Nephron (organoid): Measurements from ENCODE around the gene ANKRD2.

Experiments
- H3K27ac Mint-ChIP-seq, 3 experiments: 2 replicates each; pipeline ENCODE4 v1.8.0; 2020; ENCODE audit warnings: mixed read lengths in 3 of 3, mild to moderate bottlenecking in 2 of 3, moderate library complexity in 1 of 3
- H3K27me3 Mint-ChIP-seq: 2 replicates; pipeline ENCODE4 v1.8.0; 2021; ENCODE audit warnings: low read depth, mild to moderate bottlenecking, moderate library complexity, mixed read lengths
- H3K36me3 Mint-ChIP-seq: 2 replicates; pipeline ENCODE4 v1.8.0; 2020; ENCODE audit warnings: low read depth, mixed read lengths
- H3K4me1 Mint-ChIP-seq: 2 replicates; pipeline ENCODE4 v1.8.0; 2020; ENCODE audit warnings: mixed read lengths
- H3K4me3 Mint-ChIP-seq, 3 experiments: 2 replicates each; pipeline ENCODE4 v1.8.0; 2020; ENCODE audit warnings: mild to moderate bottlenecking in 3 of 3, mixed read lengths in 3 of 3, moderate library complexity in 2 of 3
- H3K9me3 Mint-ChIP-seq: 2 replicates; pipeline ENCODE4 v1.8.0; 2020; ENCODE audit warnings: mixed read lengths
- CTCF ChIP-seq, 3 experiments: fragments of 200-600 bp; sonication (generic); IDR thresholded peaks; one replicate each; pipeline ENCODE4 v1.5.0; 2021; ENCODE audit warnings: antibody characterized with exemption in 3 of 3; ENCODE audit not compliant: unreplicated experiment in 3 of 3

ANKRD2 gene

GRCh38 chr10:97538411-97538810, 34.2 kb upstream of the ANKRD2 start:
- Mint-ChIP-seq H3K4me3 (no peak overlapping the region), H3K9me3 (no peaks in the 10 kb centered on the region), H3K27ac (peak overlapping the region; percentile 87 to 94 (median 90)), H3K27me3 (no peaks in the 10 kb centered on the region), H3K36me3 (no peaks in the 10 kb centered on the region), H3K4me1 (peaks cover 42% of the 10 kb centered on the region)
- no peak for TF ChIP-seq CTCF (IDR thresholded peaks at IDR 0.05; ENCODE audit: unreplicated experiment in 3 of 3)

- no peak overlapping the region for H3K4me3 Mint-ChIP-seq
- H3K4me1 Mint-ChIP-seq: peaks cover 46% of the 10 kb centered on the region
- peak overlapping the region; percentile 87 to 94 (median 90) for H3K27ac Mint-ChIP-seq
- H3K36me3 Mint-ChIP-seq: no peaks in the 10 kb centered on the region
- H3K27me3 Mint-ChIP-seq: no peaks in the 10 kb centered on the region
- TF ChIP-seq CTCF (IDR thresholded peaks at IDR 0.05; ENCODE audit: unreplicated experiment in 3 of 3): no peak
- no peaks in the 10 kb centered on the region for H3K9me3 Mint-ChIP-seq
Observed at GRCh38 chr10:97538839-97539238, 33.7 kb upstream of the ANKRD2 start.

- Mint-ChIP-seq H3K9me3 (no peaks in the 10 kb centered on the region), H3K4me1 (peaks cover 52% of the 10 kb centered on the region), H3K4me3 (peak overlapping the region in 1 of 3 experiments; percentile 44), H3K36me3 (no peaks in the 10 kb centered on the region), H3K27me3 (no peaks in the 10 kb centered on the region), H3K27ac (peak overlapping the region; percentile 87 to 91 (median 90))
- TF ChIP-seq CTCF (IDR thresholded peaks at IDR 0.05; ENCODE audit: unreplicated experiment in 3 of 3): peak in 2 of 3 experiments; percentile 25 to 27
Observed at GRCh38 chr10:97539523-97540200, 32.9 kb upstream of the ANKRD2 start.

- H3K4me1 Mint-ChIP-seq: peaks cover 59% of the 10 kb centered on the region
- H3K36me3 Mint-ChIP-seq: no peaks in the 10 kb centered on the region
- H3K4me3 Mint-ChIP-seq: no peak overlapping the region
- TF ChIP-seq CTCF (IDR thresholded peaks at IDR 0.05; ENCODE audit: unreplicated experiment in 3 of 3): no peak
- no peaks in the 10 kb centered on the region for H3K27me3 Mint-ChIP-seq
- H3K9me3 Mint-ChIP-seq: no peaks in the 10 kb centered on the region
- H3K27ac Mint-ChIP-seq: peak overlapping the region; percentile 87 to 91 (median 90)
Observed at GRCh38 chr10:97540669-97541500, 31.7 kb upstream of the ANKRD2 start.

GRCh38 chr10:97542169-97543024, 30.2 kb upstream of the ANKRD2 start:
- no peak for TF ChIP-seq CTCF (IDR thresholded peaks at IDR 0.05; ENCODE audit: unreplicated experiment in 3 of 3)
- peak overlapping the region; percentile 86 to 89 (median 88) for H3K27ac Mint-ChIP-seq
- no peaks in the 10 kb centered on the region for H3K27me3 Mint-ChIP-seq
- no peaks in the 10 kb centered on the region for H3K9me3 Mint-ChIP-seq
- no peak overlapping the region for H3K4me3 Mint-ChIP-seq
- H3K36me3 Mint-ChIP-seq: no peaks in the 10 kb centered on the region
- peaks cover 69% of the 10 kb centered on the region for H3K4me1 Mint-ChIP-seq
